GM12878 (cell line): Measurements from ENCODE around the gene FKBP2. TPM values are rescaled to one million over a fixed set of nuclear protein-coding genes. Genes with fewer than 3 reads are reported as not detected.

ENCODE experiments used
- ATAC-seq: fragments of 200-7000 bp; cut with Tn5 transposase; 3 replicates; pipeline ENCODE4 v1.9.1; 2020; ENCODE audit warnings: mild to moderate bottlenecking, moderate library complexity
- BruUV-seq: library from RNA; stranded (reverse); fragments of 400-500 nt; replicated peaks from 2 replicates; lab custom pipeline; 2021; lab: Mats Ljungman, UMichigan
- CTCF ChIA-PET: fragments of 300-600 bp; sonication (Branson Sonifier 250); formaldehyde crosslinking; extraction: SDS; loops from one replicate; lab custom pipeline; 2021; ENCODE audit warnings: inconsistent platforms; lab: Yijun Ruan, JAX
- POLR2A ChIA-PET: fragments of 350-600 bp; formaldehyde crosslinking; extraction: SDS; loops from one replicate; lab custom pipeline; 2021; ENCODE audit warnings: inconsistent platforms; lab: Charles Lee
- RAD21 ChIA-PET: fragments of 300-600 bp; sonication (Branson Sonifier 250); formaldehyde crosslinking; loops from one replicate; lab custom pipeline; 2023; ENCODE audit warnings: antibody characterized with exemption; ENCODE audit not compliant: unreplicated experiment; lab: Charles Lee
- SMC1A ChIA-PET: fragments of 300-600 bp; sonication (Branson Sonifier 250); formaldehyde crosslinking; loops from one replicate; lab custom pipeline; 2023; ENCODE audit not compliant: unreplicated experiment, uncharacterized antibody; lab: Charles Lee
- DNase-seq: peaks from one replicate; pipeline ENCODE4 v3.0.0-alpha.2; 2011; ENCODE audit warnings: low read depth, low spot score
- FAIRE-seq: peaks from 3 replicates; lab custom pipeline; 2011; peaks lifted over from hg19 to GRCh38; lab: Jason Lieb, UNC
- H2AFZ ChIP-seq: 2 replicates; pipeline ENCODE4 v1.6.0; 2011; ENCODE audit warnings: low read depth, low read length, control low read depth; ENCODE audit not compliant: control insufficient read depth
- H3K27ac ChIP-seq: 2 replicates; pipeline ENCODE4 v1.5.1; 2011; ENCODE audit warnings: control low read depth; ENCODE audit not compliant: control insufficient read depth, insufficient read depth
- H3K27me3 ChIP-seq, 2 experiments: replicated peaks in 1 of 2; 2 replicates each; pipeline versions ENCODE4 v1.6.0 to v1.6.1; 2011; ENCODE audit warnings: low read length in 1 of 2; ENCODE audit not compliant: control insufficient read depth in 2 of 2, insufficient read depth in 2 of 2
- H3K36me3 ChIP-seq, 2 experiments: 2 replicates each; pipeline ENCODE4 v1.5.1; 2011; ENCODE audit warnings: low read length in 1 of 2; ENCODE audit not compliant: control insufficient read depth in 2 of 2, insufficient read depth in 2 of 2
- H3K4me1 ChIP-seq: 2 replicates; pipeline ENCODE4 v1.6.1; 2011; ENCODE audit warnings: mild to moderate bottlenecking, low read length, moderate library complexity, mixed read lengths; ENCODE audit not compliant: control insufficient read depth, insufficient read depth
- H3K4me2 ChIP-seq: 2 replicates; pipeline ENCODE4 v1.6.0; 2011; ENCODE audit warnings: control low read depth; ENCODE audit not compliant: control insufficient read depth, insufficient read depth
- H3K4me3 ChIP-seq: fragments of 200-600 bp; sonication (generic); 2 replicates; pipeline ENCODE4 v1.5.1; 2016
- H3K79me2 ChIP-seq: 2 replicates; pipeline ENCODE4 v1.6.0; 2011; ENCODE audit warnings: low read length; ENCODE audit not compliant: control insufficient read depth, insufficient read depth
- H3K9ac ChIP-seq: 2 replicates; pipeline ENCODE4 v1.8.0; 2011; ENCODE audit warnings: low read length, control low read depth, mixed read lengths; ENCODE audit not compliant: control insufficient read depth, insufficient read depth
- H3K9me3 ChIP-seq: replicated peaks from 3 replicates; pipeline ENCODE4 v1.5.1; 2011; ENCODE audit warnings: mild to moderate bottlenecking, low read length; ENCODE audit not compliant: control insufficient read depth, insufficient read depth
- H4K20me1 ChIP-seq: 2 replicates; pipeline ENCODE4 v1.6.0; 2011; ENCODE audit not compliant: control insufficient read depth, insufficient read depth
- ATF3 ChIP-seq: IDR thresholded peaks from 2 replicates; pipeline ENCODE4 v1.6.1; 2011; ENCODE audit warnings: low read depth, mild to moderate bottlenecking, low read length, moderate library complexity, borderline replicate concordance; ENCODE audit errors: extremely low read depth
- CBFB ChIP-seq: IDR thresholded peaks from 2 replicates; pipeline ENCODE4 v1.6.1; 2016; ENCODE audit warnings: antibody characterized with exemption, low read depth
- CREM ChIP-seq: IDR thresholded peaks from 2 replicates; pipeline ENCODE4 v1.6.1; 2014; ENCODE audit warnings: antibody characterized with exemption, low read depth
- GABPA ChIP-seq: IDR thresholded peaks from 2 replicates; pipeline ENCODE4 v1.6.1; 2014; ENCODE audit warnings: antibody characterized with exemption, low read depth, mild to moderate bottlenecking, inconsistent platforms
- STAT3 ChIP-seq: IDR thresholded peaks from 2 replicates; pipeline ENCODE4 v1.6.1; 2011; ENCODE audit warnings: low read depth, low read length, improper control_type of control experiment
- WGBS: methylation state at CpG from one replicate; pipeline ENCODE4 v1.1.6; 2016; ENCODE audit warnings: low lambda C conversion rate; ENCODE audit not compliant: insufficient replicate concordance, insufficient coverage; ENCODE audit errors: missing lambda C conversion rate; 5-methylcytosine and 5-hydroxymethylcytosine counted together
- in situ Hi-C: fragments of 300-500 bp; cut with MboI; formaldehyde crosslinking; loops from 9 replicates; pipeline ENCODE4 v1.14.3; 2018; ENCODE audit warnings: mixed read lengths
- intact Hi-C: fragments of 100-400 bp; cut with micrococcal nuclease; formaldehyde crosslinking; loops from one replicate; pipeline ENCODE4 v1.14.2; 2022; ENCODE audit not compliant: unreplicated experiment
- polyA plus RNA-seq, 11 experiments: library from polyadenylated mRNA; depleted of rRNA in 4 of 11; unstranded in 6 of 11; stranded (reverse) in 5 of 11; fragments of >200 nt; fragmentation: Nextera tagmentation in 4 of 11; fragmentation: Illumina TruSeq in 1 of 11; extraction: Ambion mirVana in 4 of 11; extraction: Trizol in 1 of 11; gene quantifications; 1 replicate in 1 of 11; 2 replicates in 10 of 11; pipeline versions ENCODE4 v1.2.1 to v1.2.3, GENCODE V29; 2011 to 2016; ENCODE audit warnings: inconsistent platforms in 2 of 11, missing spikeins in 2 of 11, low read depth in 1 of 11
- total RNA-seq, 4 experiments: library from RNA; depleted of rRNA in 3 of 4; stranded (reverse); fragments of >200 nt in 3 of 4; fragmentation: Illumina TruSeq in 1 of 4; extraction: Trizol in 1 of 4; gene quantifications; 2 replicates each; pipeline versions ENCODE4 v1.2.1 to v1.2.3, GENCODE V29; 2013 to 2021

The FKBP2 gene
- total and polyA plus RNA-seq, 10 of the 15 experiments (the other 5 are each of a cell fraction or from before 2014, with no cell fraction given): 1.8 to 99.7 (median 39.5) TPM

GRCh38 chr11:64262271-64263002 is 21.5 kb downstream of the FKBP2 start:
- no peaks in the 10 kb centered on the region for H3K9me3 ChIP-seq
- no peaks in the 10 kb centered on the region for H4K20me1 ChIP-seq
- H3K36me3 ChIP-seq: peaks cover 0 to 5% of the 10 kb centered on the region in 2 experiments; a peak in 2 of 4 replicates
- no peak for FAIRE-seq
- intact Hi-C loops: no loop called here
- TF ChIP-seq GABPA (no peak), STAT3 (no peak), ATF3 (no peak), CREM (no peak), CBFB (no peak)
- TF ChIP-seq, all 136 proteins: peak for 0
- Histone ChIP-seq H3K79me2 (no peaks in the 10 kb centered on the region), H3K4me2 (no peak overlapping the region), H2AFZ (no peak overlapping the region), H3K4me1 (peaks cover 11% of the 10 kb centered on the region), H3K27me3 (no peaks in the 10 kb centered on the region), H3K4me3 (no peak overlapping the region), H3K9ac (no peak overlapping the region), H3K27ac (no peak overlapping the region)
- WGBS: 89% methylated on average over 42 of the region's 42 CpGs
- RAD21 ChIA-PET: interaction anchor here (0.5 kb wide), 1 partner anchor 47 kb away, joined by 3 read pairs; no protein-coding TSS in a partner anchor
- POLR2A ChIA-PET: interaction anchor here (1.0 kb wide), 1 partner anchor 13 kb away, joined by 3 read pairs; no protein-coding TSS in a partner anchor
- SMC1A ChIA-PET: no interaction called here
- in situ Hi-C loops: no loop called here
- CTCF ChIA-PET: interaction anchor here (1.6 to 2.0 kb wide), 2 partner anchors 13 to 38 kb away, joined by 4 to 9 read pairs; no protein-coding TSS in a partner anchor
- no TSS peak for BruUV-seq
- DNase-seq (no peak), ATAC-seq (no peak)
